CD4-positive, alpha-beta T cell treated with Interleukin-4 for 1 hour (primary cell): Measurements from ENCODE around the gene PROX2.

ENCODE experiments used
- DNase-seq, 2 donors: peaks; one replicate each; pipeline ENCODE4 v3.0.0-alpha.2; 2020 to 2022

Gene PROX2

DNA sequence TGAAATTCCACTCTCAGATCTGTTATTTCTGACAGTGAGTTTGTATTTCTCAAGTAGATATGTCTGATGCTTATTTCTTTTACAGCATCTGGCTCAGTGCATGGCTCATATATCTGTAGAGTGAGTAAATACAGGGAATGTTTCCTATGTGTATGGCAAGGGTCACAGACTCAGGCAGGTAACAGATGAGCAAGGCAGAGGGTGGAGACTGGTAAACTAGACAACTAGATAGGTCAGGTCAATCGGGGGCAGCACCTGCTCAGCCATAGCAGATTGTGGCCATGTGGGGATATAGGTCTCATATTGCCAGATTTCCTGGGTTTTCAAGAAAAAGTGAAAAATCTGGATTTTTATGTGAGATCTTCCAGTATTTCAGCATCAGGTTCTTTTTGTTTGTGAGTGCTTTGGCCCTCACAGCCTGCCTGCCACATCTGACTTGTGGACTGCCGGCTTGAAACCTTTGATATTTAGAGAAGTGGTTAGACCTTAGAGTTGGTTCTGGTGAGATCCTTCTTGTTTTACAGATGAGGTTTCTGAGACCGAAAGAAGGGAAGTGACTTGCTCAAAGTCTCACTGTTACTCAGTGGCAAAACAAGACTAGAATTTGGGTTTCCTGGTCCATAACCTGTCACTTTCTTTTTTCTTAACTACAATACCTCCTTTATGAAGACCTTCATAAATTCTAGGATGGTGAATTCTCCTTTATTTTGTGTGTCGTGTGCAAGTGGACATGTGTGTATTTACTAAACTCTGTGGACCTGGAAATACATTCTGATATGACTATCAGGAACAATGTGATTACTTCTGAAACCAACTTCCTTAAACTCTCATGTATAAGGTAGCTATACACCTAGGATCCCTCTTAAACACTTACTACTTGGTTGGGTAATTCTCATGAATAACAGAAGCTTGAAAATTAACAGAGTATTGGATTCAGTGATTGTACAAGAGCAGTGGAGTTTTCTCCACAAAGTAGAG, 34.4 kb downstream of the PROX2 start:
- DNase-seq = peak; percentile 26 to 56

DNA sequence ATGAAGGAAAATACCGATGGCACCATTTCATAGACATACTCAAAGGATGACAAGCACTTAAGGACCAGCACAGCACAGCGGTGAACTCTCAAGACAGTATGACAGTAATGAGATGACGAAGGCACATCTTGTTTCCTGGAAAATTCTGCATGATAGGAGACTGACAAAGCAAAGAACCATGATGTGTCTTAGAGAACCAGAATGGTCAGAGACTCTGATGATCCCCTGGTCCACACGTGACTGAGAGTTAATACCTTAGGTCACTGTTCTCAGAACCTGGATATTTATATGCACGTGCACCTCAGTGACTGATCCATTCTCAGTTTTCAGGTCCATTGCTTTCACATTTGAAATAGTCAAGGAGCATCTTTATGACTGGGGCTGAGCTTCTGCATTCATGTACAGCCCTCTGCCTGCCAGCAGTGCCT, 35.3 kb downstream of the PROX2 start:
- DNase-seq = no peak

DNA sequence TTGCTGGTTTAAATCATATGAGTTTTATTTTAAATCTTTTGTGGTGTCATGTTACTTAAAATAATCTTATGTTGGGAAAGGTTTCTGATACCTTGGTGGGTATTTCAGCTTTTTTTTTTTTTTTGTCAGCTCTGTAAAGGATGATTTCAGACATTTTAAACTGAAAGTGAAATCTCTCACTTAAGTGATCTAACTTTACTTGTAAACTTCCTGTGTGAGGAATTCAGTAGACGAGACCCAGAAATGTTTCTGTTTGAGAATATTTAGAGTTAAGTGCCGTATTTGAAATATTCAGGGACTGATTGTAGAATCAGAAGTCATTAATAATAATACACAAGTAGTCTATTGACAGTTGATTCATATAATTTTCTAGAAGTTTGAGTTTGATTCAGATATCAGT, 37.8 kb downstream of the PROX2 start:
- peak in 1 of 2 donors; percentile 69 for DNase-seq

DNA sequence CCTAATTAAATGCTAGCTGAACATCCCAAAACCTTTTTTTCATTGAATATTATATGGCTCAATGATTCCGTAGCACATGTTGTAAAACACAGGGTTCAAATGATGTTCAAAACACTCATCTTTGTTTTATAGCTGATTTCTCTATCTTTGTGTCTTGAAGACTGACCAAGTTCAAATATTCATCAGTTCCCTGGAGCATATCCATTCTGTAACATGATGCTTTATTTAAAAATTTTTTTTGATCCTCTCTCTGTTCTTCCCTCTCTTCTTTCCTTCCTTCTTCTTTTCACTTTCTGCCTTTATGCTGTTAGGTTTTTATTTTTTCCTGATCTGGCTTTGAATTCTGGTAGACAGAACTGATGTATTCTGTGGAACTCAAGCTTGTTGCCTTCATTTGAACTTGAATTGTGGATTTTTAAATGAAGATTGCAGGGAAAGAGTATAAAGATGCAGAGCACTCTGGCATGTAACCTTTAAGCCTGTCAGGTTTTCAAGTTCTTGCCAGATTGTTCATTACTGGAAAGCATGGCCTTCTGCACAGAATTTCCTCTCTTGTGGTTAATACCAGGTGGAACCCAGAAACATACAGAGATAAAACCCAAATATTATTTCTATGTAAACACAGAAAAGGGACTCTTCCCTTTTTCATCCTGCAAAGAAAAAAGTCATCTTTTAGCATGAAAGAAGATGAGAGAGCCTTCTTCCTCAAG, 39.5 kb downstream of the PROX2 start:
- peak in 1 of 2 donors; percentile 33 for DNase-seq

DNA sequence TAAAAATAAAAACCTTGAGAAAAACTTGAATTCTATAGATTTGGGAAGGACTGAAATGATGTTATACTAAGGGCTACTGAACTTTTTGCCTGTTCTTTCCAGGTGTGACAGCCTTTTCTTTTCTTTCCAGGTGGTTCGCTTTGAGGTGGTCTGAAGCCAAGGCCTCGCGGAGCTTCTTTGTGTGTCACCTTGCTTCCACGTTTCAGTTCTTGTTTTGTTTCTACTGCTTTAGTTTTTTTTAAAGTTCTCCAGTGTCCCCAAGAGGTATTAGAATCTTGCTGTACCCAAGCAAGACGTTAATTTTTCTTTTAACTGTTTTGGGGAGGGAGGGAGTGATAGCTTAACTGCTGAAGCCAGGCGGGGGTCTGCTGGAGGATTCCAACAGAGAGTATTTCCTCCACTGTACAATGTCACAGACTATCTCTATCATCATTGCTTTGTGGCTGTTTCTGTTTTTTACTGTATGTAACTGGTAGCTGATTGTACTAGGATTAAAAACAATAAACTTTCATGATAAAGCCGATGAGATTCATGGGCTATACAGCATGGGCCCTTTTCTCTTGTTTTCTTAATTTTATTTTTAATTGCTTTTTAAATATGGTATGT, 40.2 kb downstream of the PROX2 start:
- no peak for DNase-seq

DNA sequence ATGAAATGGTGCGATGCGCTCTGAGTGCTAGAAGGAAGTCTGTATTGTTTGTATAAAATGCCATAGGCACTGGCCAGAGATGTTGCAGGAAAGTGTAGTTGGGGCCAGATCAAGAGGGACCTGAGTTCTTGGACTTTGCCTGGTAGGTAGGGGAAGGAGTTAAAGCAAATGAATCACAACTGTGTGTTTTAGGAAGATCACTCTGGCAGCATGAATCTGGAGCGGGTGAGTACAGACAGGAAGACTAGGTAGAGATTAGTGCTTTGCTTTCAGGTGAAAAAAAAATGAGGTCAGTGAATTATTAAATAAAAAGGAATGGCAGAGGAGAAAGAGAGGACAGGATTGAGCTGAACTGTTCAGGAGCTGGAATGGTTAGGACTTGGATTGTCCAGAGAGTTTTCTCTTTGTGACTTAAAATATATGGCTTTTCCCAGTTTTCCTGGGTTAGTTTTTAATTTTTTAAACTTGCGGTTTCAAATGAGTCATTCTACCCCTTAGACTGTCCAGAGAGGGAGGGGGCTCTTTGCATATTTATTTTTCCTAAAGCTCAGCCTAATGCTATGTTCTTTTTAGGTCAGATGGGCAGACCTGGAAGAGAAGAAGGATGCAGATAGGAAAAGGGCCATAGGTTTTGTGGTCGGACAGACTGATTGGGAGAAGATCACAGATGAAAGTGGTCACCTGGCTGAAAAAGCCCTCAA, 41.1 kb downstream of the PROX2 start:
- DNase-seq = no peak

DNA sequence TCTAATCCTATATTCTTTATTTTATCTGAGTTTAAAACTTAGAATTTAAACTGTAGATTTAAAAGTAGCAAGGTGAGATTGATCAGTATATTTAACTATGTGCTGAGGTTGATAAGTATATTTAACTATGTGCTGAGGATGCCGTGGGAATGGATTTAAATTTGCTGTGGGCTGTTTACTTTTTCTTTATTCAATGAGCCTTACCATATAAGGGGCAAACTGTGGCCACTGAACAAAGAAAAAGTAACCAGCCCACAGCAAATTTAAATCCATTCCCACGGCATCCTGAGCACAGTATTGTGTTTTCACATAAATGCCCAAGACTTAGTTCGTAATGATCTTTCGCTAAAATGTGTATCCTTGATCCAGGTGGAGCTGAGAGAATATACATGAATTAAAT, 43.1 kb downstream of the PROX2 start:
- DNase-seq = no peak

DNA sequence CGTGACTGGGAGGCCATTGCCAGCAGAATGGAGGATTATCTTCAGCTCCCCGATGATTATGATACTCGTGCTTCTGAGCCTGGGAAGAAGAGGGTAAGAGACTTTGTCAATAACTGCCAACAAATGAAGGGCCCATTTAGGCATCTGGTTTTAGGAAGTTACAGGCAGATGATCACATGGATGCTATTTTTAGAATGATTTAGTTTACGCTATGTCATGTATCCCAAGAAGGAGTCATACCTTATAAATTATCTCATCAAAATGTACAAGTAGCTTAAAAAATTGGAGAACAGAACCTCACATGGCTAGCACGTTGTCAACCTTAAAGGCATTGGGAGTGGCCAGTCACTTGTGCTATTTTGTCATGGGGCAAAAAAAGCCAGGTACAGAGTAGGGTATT, 46.7 kb downstream of the PROX2 start:
- DNase-seq = no peak

DNA sequence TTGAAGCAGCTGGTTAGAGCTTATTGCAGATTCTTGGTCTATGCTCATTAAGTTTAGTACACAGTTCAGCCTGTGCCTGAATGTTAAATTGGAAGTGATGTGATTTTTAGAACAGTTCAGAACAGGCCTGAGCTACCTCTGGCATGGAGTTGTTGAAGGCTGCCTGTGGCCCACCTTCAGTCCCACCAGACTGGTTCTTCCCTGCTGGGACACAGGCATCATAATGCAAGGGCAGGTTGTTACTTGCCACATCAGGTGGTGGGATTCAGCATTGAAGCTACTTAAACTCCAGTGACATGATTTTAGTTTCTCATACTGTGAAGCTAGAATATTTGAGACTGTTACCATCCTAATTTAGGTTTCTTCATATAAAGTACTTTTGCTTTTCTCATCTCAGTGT, 49.4 kb downstream of the PROX2 start:
- no peak for DNase-seq
